ENCODE data around the gene MRPL22. TPM values are rescaled to one million over a fixed set of nuclear protein-coding genes. Genes with fewer than 3 reads are reported as not detected.

The MRPL22 gene
- polyA plus RNA-seq, 3 donors: 25.3 to 46.6 (median 38.0) TPM

Other genes with a start within 250 kb of the MRPL22 start
- gene LARP1, start 185.7 kb upstream of the MRPL22 start, polyA plus RNA-seq: 10 to 100 TPM; 29.8 to 61.3 (median 41.3) TPM
- gene FAXDC2, start 90.5 kb upstream of the MRPL22 start, polyA plus RNA-seq: 10 to 100 TPM in 2 of 3 donors, 1 to 10 TPM in 1; 5.5 to 22.7 (median 20.2) TPM
- gene CNOT8, start 82.4 kb upstream of the MRPL22 start, polyA plus RNA-seq: 10 to 100 TPM; 16.6 to 52.8 (median 52.1) TPM
- gene GEMIN5, start 2.9 kb upstream of the MRPL22 start, polyA plus RNA-seq: 1 to 10 TPM; 2.7 to 9.4 (median 6.0) TPM
- not detected for gene KIF4B, start 72.7 kb downstream of the MRPL22 start, polyA plus RNA-seq

Measured in adipose tissue (tissue), 3 donors.